GM12878 (cell line): ENCODE results near the gene ATG9B. TPM values are rescaled to one million over a fixed set of nuclear protein-coding genes. Genes with fewer than 3 reads are reported as not detected.

Source experiments
- ATAC-seq: fragments of 200-7000 bp; cut with Tn5 transposase; 3 replicates; pipeline ENCODE4 v1.9.1; 2020; ENCODE audit warnings: mild to moderate bottlenecking, moderate library complexity
- BruUV-seq: library from RNA; stranded (reverse); fragments of 400-500 nt; replicated peaks from 2 replicates; lab custom pipeline; 2021; lab: Mats Ljungman, UMichigan
- CTCF ChIA-PET: fragments of 300-600 bp; sonication (Branson Sonifier 250); formaldehyde crosslinking; extraction: SDS; loops from one replicate; lab custom pipeline; 2021; ENCODE audit warnings: inconsistent platforms; lab: Yijun Ruan, JAX
- POLR2A ChIA-PET: fragments of 350-600 bp; formaldehyde crosslinking; extraction: SDS; loops from one replicate; lab custom pipeline; 2021; ENCODE audit warnings: inconsistent platforms; lab: Charles Lee
- RAD21 ChIA-PET: fragments of 300-600 bp; sonication (Branson Sonifier 250); formaldehyde crosslinking; loops from one replicate; lab custom pipeline; 2023; ENCODE audit warnings: antibody characterized with exemption; ENCODE audit not compliant: unreplicated experiment; lab: Charles Lee
- SMC1A ChIA-PET: fragments of 300-600 bp; sonication (Branson Sonifier 250); formaldehyde crosslinking; loops from one replicate; lab custom pipeline; 2023; ENCODE audit not compliant: unreplicated experiment, uncharacterized antibody; lab: Charles Lee
- DNase-seq: peaks from one replicate; pipeline ENCODE4 v3.0.0-alpha.2; 2011; ENCODE audit warnings: low read depth, low spot score
- FAIRE-seq: peaks from 3 replicates; lab custom pipeline; 2011; peaks lifted over from hg19 to GRCh38; lab: Jason Lieb, UNC
- H2AFZ ChIP-seq: 2 replicates; pipeline ENCODE4 v1.6.0; 2011; ENCODE audit warnings: low read depth, low read length, control low read depth; ENCODE audit not compliant: control insufficient read depth
- H3K27ac ChIP-seq: 2 replicates; pipeline ENCODE4 v1.5.1; 2011; ENCODE audit warnings: control low read depth; ENCODE audit not compliant: control insufficient read depth, insufficient read depth
- H3K27me3 ChIP-seq, 2 experiments: replicated peaks in 1 of 2; 2 replicates each; pipeline versions ENCODE4 v1.6.0 to v1.6.1; 2011; ENCODE audit warnings: low read length in 1 of 2; ENCODE audit not compliant: control insufficient read depth in 2 of 2, insufficient read depth in 2 of 2
- H3K36me3 ChIP-seq, 2 experiments: 2 replicates each; pipeline ENCODE4 v1.5.1; 2011; ENCODE audit warnings: low read length in 1 of 2; ENCODE audit not compliant: control insufficient read depth in 2 of 2, insufficient read depth in 2 of 2
- H3K4me1 ChIP-seq: 2 replicates; pipeline ENCODE4 v1.6.1; 2011; ENCODE audit warnings: mild to moderate bottlenecking, low read length, moderate library complexity, mixed read lengths; ENCODE audit not compliant: control insufficient read depth, insufficient read depth
- H3K4me2 ChIP-seq: 2 replicates; pipeline ENCODE4 v1.6.0; 2011; ENCODE audit warnings: control low read depth; ENCODE audit not compliant: control insufficient read depth, insufficient read depth
- H3K4me3 ChIP-seq: fragments of 200-600 bp; sonication (generic); 2 replicates; pipeline ENCODE4 v1.5.1; 2016
- H3K79me2 ChIP-seq: 2 replicates; pipeline ENCODE4 v1.6.0; 2011; ENCODE audit warnings: low read length; ENCODE audit not compliant: control insufficient read depth, insufficient read depth
- H3K9ac ChIP-seq: 2 replicates; pipeline ENCODE4 v1.8.0; 2011; ENCODE audit warnings: low read length, control low read depth, mixed read lengths; ENCODE audit not compliant: control insufficient read depth, insufficient read depth
- H3K9me3 ChIP-seq: replicated peaks from 3 replicates; pipeline ENCODE4 v1.5.1; 2011; ENCODE audit warnings: mild to moderate bottlenecking, low read length; ENCODE audit not compliant: control insufficient read depth, insufficient read depth
- H4K20me1 ChIP-seq: 2 replicates; pipeline ENCODE4 v1.6.0; 2011; ENCODE audit not compliant: control insufficient read depth, insufficient read depth
- BMI1 ChIP-seq: fragments of 450-650 bp; IDR thresholded peaks from 2 replicates; pipeline ENCODE4 v1.6.1; 2016; ENCODE audit warnings: mild to moderate bottlenecking, moderate library complexity, borderline replicate concordance
- CBX3 ChIP-seq: fragments of 200-600 bp; sonication (generic); IDR thresholded peaks from 2 replicates; pipeline ENCODE4 v1.6.1; 2016; ENCODE audit warnings: low read depth, borderline replicate concordance
- CHD4 ChIP-seq: fragments of 200-600 bp; sonication (generic); IDR thresholded peaks from 2 replicates; pipeline ENCODE4 v1.6.1; 2016; ENCODE audit warnings: mild to moderate bottlenecking
- EED ChIP-seq: sonication (generic); IDR thresholded peaks from 2 replicates; pipeline ENCODE4 v1.6.1; 2016; ENCODE audit warnings: antibody characterized with exemption, low read depth
- JUND ChIP-seq: IDR thresholded peaks from 2 replicates; pipeline ENCODE4 v1.6.1; 2012; ENCODE audit warnings: low read depth, mild to moderate bottlenecking, low read length, improper control_type of control experiment, moderate library complexity
- MTA2 ChIP-seq: fragments of 450-650 bp; IDR thresholded peaks from 2 replicates; pipeline ENCODE4 v1.6.1; 2016; ENCODE audit warnings: low read depth, mild to moderate bottlenecking, moderate library complexity
- NFYA ChIP-seq: IDR thresholded peaks from 2 replicates; pipeline ENCODE4 v1.6.1; 2011; ENCODE audit warnings: low read depth, mild to moderate bottlenecking, low read length, improper control_type of control experiment, borderline replicate concordance
- SIN3A ChIP-seq: IDR thresholded peaks from 2 replicates; pipeline ENCODE4 v1.6.1; 2012; ENCODE audit warnings: low read depth, low read length, improper control_type of control experiment
- SREBF2 ChIP-seq: IDR thresholded peaks from 2 replicates; pipeline ENCODE4 v1.6.1; 2012; ENCODE audit warnings: mild to moderate bottlenecking, low read length
- STAT3 ChIP-seq: IDR thresholded peaks from 2 replicates; pipeline ENCODE4 v1.6.1; 2011; ENCODE audit warnings: low read depth, low read length, improper control_type of control experiment
- SUZ12 ChIP-seq: fragments of 200-600 bp; sonication (generic); IDR thresholded peaks from one replicate; pipeline ENCODE4 v1.6.1; 2018; ENCODE audit warnings: antibody characterized with exemption, mild to moderate bottlenecking; ENCODE audit not compliant: unreplicated experiment
- WGBS: methylation state at CpG from one replicate; pipeline ENCODE4 v1.1.6; 2016; ENCODE audit warnings: low lambda C conversion rate; ENCODE audit not compliant: insufficient replicate concordance, insufficient coverage; ENCODE audit errors: missing lambda C conversion rate; 5-methylcytosine and 5-hydroxymethylcytosine counted together
- in situ Hi-C: fragments of 300-500 bp; cut with MboI; formaldehyde crosslinking; loops from 9 replicates; pipeline ENCODE4 v1.14.3; 2018; ENCODE audit warnings: mixed read lengths
- intact Hi-C: fragments of 100-400 bp; cut with micrococcal nuclease; formaldehyde crosslinking; loops from one replicate; pipeline ENCODE4 v1.14.2; 2022; ENCODE audit not compliant: unreplicated experiment
- polyA plus RNA-seq, 11 experiments: library from polyadenylated mRNA; depleted of rRNA in 4 of 11; unstranded in 6 of 11; stranded (reverse) in 5 of 11; fragments of >200 nt; fragmentation: Nextera tagmentation in 4 of 11; fragmentation: Illumina TruSeq in 1 of 11; extraction: Ambion mirVana in 4 of 11; extraction: Trizol in 1 of 11; gene quantifications; 1 replicate in 1 of 11; 2 replicates in 10 of 11; pipeline versions ENCODE4 v1.2.1 to v1.2.3, GENCODE V29; 2011 to 2016; ENCODE audit warnings: inconsistent platforms in 2 of 11, missing spikeins in 2 of 11, low read depth in 1 of 11
- total RNA-seq, 4 experiments: library from RNA; depleted of rRNA in 3 of 4; stranded (reverse); fragments of >200 nt in 3 of 4; fragmentation: Illumina TruSeq in 1 of 4; extraction: Trizol in 1 of 4; gene quantifications; 2 replicates each; pipeline versions ENCODE4 v1.2.1 to v1.2.3, GENCODE V29; 2013 to 2021
- TF ChIP-seq, protein P1 (sequence below): fragments of 450-650 bp; IDR thresholded peaks from 2 replicates; pipeline ENCODE4 v1.6.1; 2014; ENCODE audit warnings: mild to moderate bottlenecking
- TF ChIP-seq, protein P2 (sequence below): fragments of 450-650 bp; IDR thresholded peaks from 2 replicates; pipeline ENCODE4 v1.6.1; 2017; ENCODE audit warnings: borderline replicate concordance
- TF ChIP-seq, protein P3 (sequence below), 3 experiments: IDR thresholded peaks in 2 of 3; conservative IDR thresholded peaks in 1 of 3; 2 replicates each; pipeline ENCODE4 v1.5.1; 2011; ENCODE audit warnings: low read depth in 3 of 3, low read length in 3 of 3, mild to moderate bottlenecking in 3 of 3, control low read depth in 2 of 3, moderate library complexity in 2 of 3, inconsistent platforms in 1 of 3, mixed read lengths in 1 of 3; ENCODE audit not compliant: control insufficient read depth in 2 of 3, insufficient read depth in 1 of 3; ENCODE audit errors: extremely low read depth in 1 of 3
- TF ChIP-seq, protein P4 (sequence below): fragments of 450-650 bp; formaldehyde crosslinking; IDR thresholded peaks from 2 replicates; pipeline ENCODE4 v1.4.0; 2022; ENCODE audit warnings: mild to moderate bottlenecking, moderate library complexity

ATG9B gene
- total and polyA plus RNA-seq, 10 of the 15 experiments (the other 5 are each of a cell fraction or from before 2014, with no cell fraction given) = 0.01 to 0.83 (median 0.12) TPM; not detected in 2

DNA sequence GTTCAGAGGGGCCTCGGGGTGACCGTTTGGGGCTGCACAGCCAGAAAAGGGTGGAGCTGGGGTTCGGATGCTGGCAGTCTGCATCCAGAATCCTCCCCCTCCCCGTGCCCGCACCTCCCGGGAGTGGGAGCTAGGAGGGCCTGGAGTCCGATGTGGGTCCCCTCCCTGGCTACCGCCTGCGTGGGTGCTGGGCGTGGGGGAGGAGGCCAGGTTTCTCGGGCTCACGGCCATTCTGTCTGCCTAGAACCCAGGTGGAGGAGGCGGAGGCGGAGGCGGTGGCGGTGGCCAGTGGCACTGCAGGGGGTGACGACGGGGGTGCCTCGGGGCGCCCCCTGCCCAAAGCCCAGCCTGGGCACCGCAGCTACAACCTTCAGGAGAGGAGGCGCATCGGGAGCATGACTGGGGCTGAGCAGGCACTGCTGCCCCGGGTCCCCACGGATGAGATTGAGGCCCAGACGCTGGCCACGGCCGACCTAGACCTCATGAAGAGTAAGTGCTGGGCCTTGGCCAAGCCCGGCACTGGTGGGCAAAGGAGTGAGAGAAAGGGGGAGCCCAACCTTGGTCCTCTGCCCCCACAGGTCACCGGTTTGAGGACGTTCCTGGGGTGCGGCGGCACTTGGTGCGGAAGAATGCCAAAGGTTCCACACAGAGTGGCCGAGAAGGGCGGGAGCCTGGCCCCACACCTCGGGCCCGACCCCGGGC lies 42.1 kb upstream of the ATG9B start:
- no peaks in the 10 kb centered on the region for H3K9me3 ChIP-seq
- ATAC-seq = no peak
- no peaks in the 10 kb centered on the region for H3K4me1 ChIP-seq
- H4K20me1 ChIP-seq = no peaks in the 10 kb centered on the region
- H3K4me2 ChIP-seq = no peak overlapping the region
- no peak for DNase-seq
- ChIA-PET SMC1A (no interaction called here), CTCF (no interaction called here), POLR2A (interaction anchor here (0.6 kb wide), 1 partner anchor 32 kb away, joined by 3 read pairs; no protein-coding TSS in a partner anchor)
- H3K4me3 ChIP-seq = no peak overlapping the region
- no peak for FAIRE-seq
- H2AFZ ChIP-seq = no peak overlapping the region
- BruUV-seq = no TSS peak
- H3K79me2 ChIP-seq = peaks cover 4% of the 10 kb centered on the region
- in situ Hi-C loops = no loop called here
- no peaks in the 10 kb centered on the region for H3K27me3 ChIP-seq
- no peak for TF ChIP-seq CBX3
- TF ChIP-seq EED = no peak
- TF ChIP-seq BMI1 = no peak
- TF ChIP-seq, protein P1, sequence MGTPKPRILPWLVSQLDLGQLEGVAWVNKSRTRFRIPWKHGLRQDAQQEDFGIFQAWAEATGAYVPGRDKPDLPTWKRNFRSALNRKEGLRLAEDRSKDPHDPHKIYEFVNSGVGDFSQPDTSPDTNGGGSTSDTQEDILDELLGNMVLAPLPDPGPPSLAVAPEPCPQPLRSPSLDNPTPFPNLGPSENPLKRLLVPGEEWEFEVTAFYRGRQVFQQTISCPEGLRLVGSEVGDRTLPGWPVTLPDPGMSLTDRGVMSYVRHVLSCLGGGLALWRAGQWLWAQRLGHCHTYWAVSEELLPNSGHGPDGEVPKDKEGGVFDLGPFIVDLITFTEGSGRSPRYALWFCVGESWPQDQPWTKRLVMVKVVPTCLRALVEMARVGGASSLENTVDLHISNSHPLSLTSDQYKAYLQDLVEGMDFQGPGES = no peak
- no peak for TF ChIP-seq SUZ12
- TF ChIP-seq STAT3 = no peak
- TF ChIP-seq, protein P2, sequence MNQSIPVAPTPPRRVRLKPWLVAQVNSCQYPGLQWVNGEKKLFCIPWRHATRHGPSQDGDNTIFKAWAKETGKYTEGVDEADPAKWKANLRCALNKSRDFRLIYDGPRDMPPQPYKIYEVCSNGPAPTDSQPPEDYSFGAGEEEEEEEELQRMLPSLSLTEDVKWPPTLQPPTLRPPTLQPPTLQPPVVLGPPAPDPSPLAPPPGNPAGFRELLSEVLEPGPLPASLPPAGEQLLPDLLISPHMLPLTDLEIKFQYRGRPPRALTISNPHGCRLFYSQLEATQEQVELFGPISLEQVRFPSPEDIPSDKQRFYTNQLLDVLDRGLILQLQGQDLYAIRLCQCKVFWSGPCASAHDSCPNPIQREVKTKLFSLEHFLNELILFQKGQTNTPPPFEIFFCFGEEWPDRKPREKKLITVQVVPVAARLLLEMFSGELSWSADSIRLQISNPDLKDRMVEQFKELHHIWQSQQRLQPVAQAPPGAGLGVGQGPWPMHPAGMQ = no peak
- TF ChIP-seq, protein P3, sequence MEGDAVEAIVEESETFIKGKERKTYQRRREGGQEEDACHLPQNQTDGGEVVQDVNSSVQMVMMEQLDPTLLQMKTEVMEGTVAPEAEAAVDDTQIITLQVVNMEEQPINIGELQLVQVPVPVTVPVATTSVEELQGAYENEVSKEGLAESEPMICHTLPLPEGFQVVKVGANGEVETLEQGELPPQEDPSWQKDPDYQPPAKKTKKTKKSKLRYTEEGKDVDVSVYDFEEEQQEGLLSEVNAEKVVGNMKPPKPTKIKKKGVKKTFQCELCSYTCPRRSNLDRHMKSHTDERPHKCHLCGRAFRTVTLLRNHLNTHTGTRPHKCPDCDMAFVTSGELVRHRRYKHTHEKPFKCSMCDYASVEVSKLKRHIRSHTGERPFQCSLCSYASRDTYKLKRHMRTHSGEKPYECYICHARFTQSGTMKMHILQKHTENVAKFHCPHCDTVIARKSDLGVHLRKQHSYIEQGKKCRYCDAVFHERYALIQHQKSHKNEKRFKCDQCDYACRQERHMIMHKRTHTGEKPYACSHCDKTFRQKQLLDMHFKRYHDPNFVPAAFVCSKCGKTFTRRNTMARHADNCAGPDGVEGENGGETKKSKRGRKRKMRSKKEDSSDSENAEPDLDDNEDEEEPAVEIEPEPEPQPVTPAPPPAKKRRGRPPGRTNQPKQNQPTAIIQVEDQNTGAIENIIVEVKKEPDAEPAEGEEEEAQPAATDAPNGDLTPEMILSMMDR (IDR thresholded peaks at IDR 0.05 in 2 of 3, conservative IDR thresholded peaks at IDR 0.05 in 1 of 3; ENCODE audit: control insufficient read depth in 2 of 3, extremely low read depth in 1 of 3, insufficient read depth in 1 of 3, low read depth in 3 of 3, low read length in 3 of 3) = no peak
- TF ChIP-seq, protein P4, sequence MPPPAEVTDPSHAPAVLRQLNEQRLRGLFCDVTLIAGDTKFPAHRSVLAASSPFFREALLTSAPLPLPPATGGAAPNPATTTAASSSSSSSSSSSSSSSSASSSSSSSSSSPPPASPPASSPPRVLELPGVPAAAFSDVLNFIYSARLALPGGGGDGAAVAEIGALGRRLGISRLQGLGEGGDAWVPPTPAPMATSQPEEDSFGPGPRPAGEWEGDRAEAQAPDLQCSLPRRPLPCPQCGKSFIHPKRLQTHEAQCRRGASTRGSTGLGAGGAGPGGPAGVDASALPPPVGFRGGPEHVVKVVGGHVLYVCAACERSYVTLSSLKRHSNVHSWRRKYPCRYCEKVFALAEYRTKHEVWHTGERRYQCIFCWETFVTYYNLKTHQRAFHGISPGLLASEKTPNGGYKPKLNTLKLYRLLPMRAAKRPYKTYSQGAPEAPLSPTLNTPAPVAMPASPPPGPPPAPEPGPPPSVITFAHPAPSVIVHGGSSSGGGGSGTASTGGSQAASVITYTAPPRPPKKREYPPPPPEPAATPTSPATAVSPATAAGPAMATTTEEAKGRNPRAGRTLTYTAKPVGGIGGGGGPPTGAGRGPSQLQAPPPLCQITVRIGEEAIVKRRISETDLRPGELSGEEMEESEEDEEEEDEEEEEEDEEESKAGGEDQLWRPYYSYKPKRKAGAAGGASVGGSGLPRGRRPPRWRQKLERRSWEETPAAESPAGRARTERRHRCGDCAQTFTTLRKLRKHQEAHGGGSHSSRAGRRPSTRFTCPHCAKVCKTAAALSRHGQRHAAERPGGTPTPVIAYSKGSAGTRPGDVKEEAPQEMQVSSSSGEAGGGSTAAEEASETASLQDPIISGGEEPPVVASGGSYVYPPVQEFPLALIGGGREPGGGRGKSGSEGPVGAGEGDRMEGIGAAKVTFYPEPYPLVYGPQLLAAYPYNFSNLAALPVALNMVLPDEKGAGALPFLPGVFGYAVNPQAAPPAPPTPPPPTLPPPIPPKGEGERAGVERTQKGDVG = no peak
- no peak for TF ChIP-seq SIN3A
- TF ChIP-seq NFYA = no peak
- TF ChIP-seq MTA2 = no peak
- TF ChIP-seq CHD4 = no peak
- no peak for TF ChIP-seq SREBF2
- no peak for TF ChIP-seq JUND
- TF ChIP-seq, all 136 proteins: peak for 0
- RAD21 ChIA-PET = no interaction called here
- Histone ChIP-seq H3K9ac (no peak overlapping the region), H3K36me3 (peaks cover 11 to 23% of the 10 kb centered on the region in 2 experiments; a peak in 3 of 4 replicates), H3K27ac (no peak overlapping the region)
- intact Hi-C loops = no loop called here
- 99% methylated on average over 29 of the region's 39 CpGs for WGBS
